GM18508 (cell line): ENCODE measurements around the gene TMEM51.

ENCODE experiments used
- ATAC-seq: cut with Tn5 transposase; IDR thresholded peaks from one replicate; pipeline ENCODE4 v1.9.1; 2021; ENCODE audit warnings: moderate number of reproducible peaks; ENCODE audit not compliant: insufficient read depth, unreplicated experiment

Gene TMEM51

DNA sequence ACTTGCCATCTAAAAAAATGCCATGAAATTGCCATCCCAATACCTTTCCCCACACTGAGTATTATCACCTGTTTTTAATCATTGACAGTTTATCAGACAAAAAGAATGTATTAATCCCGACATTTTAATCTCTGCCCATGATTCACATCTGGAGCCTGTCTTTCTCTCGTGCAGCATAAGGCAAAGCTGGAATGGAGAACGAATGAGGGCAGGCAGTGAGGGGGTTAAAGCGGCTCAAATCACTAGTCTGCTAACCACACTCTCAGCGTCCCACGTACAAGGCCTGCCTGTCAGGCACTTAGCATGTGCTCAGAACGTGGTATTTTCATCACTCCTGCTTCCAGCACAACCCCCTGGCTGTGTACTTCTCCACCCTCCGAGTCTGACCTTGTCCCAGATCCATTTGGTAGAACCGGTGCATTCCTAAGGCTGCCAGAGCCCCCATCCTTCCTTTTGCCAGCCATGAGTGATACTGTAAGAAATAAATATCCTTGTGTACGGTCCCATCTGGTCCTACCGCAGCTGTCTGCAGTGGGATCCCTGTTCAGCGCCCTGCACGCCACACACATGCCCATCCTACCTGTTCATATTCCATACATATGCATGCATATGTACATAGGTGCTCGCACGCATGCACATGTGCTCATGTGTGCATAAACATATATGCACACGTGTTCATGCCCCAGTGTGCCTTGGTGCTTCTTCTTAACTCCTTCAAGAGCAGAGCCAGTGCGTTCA lies 58.8 kb downstream of the TMEM51 start:
- no peak for ATAC-seq

DNA sequence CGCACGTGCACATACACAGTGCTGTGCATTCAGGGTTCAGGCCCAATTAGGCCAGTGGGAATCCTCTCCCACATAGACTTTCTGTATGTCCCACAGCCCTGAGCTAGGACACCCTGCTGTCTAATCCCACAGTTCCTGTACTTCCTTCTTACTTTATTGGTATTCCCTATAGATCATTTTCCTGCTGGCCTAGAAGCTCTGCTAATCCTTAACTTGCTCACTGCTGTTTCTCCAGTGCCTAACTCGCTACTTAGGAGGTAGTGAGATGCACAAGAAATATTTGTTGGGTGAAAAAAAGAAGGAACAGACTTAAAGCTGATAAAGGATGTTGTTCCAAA lies 59.4 kb downstream of the TMEM51 start:
- ATAC-seq: no peak

DNA sequence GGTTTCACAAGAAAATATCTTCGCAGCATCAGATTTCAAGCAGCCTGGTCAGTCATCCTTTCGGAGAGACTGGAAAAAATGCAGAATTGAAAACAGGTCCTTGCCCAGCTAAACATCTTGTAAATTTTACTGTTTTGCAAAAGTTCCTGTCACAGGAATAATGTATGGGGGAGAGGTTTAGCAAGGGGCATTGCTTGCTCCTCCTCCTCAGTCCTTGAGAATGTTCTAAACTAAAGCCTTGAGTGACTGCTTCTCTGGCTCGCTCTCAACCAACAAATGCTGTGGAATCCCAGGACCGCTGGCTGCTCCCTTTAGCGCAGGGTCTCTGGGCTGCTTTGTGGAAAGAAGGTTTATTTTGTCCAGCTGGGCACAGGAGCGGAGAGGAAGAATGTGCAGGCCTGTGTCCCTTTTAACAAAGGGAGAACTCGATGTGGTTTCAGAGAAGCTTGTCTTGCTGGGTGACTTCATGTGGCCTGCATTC lies 59.8 kb downstream of the TMEM51 start:
- no peak for ATAC-seq

DNA sequence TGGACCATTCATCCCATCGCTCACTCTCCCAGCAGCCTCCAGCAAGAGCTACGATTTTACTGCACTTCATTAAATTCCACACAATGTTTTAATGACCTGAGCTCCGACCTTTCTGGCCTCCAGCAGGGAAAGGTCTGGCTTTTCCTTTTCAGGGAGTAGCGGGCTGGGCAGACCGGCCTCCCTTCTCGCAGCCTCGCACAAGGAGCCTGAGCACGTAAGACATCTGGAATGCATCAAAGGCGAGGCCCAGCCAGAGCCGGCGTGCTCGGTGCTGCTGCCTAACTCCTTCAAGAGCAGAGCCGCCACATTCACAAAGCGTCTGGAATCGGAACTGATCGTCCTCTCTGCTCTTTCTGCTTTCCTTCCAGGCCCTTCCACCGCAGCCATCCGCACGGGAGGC lies 61.0 kb downstream of the TMEM51 start:
- ATAC-seq: no peak

DNA sequence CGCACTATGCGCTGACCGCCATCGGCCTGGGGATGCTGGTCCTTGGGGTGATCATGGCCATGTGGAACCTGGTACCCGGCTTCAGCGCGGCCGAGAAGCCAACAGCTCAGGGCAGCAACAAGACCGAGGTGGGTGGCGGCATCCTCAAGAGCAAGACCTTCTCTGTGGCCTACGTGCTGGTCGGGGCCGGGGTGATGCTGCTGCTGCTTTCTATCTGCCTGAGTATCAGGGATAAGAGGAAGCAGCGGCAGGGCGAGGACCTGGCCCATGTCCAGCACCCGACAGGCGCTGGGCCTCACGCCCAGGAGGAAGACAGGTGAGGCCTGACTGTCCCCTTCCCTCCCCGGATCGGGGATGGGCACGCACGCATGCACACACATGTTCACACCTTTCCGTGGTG lies 61.6 kb downstream of the TMEM51 start:
- no peak for ATAC-seq

DNA sequence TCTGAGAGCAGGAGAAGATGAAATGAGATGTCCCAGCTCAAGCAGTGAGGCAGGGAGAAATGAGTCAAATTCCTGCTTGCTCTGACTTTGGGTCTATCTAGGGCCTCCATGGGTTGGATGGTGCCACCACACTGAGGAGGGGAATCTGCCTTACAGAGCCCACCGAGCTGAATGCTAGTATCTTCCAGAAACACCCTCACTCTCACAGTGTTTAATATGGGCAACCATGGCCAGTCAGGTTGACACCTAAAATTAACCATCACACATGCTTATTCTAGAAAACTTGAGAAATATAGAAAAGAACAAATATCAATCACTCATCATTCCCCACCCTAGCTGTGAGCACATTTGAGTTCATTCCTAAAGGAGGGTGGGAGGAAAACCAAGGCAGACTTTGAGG lies 64.1 kb downstream of the TMEM51 start:
- no peak for ATAC-seq

DNA sequence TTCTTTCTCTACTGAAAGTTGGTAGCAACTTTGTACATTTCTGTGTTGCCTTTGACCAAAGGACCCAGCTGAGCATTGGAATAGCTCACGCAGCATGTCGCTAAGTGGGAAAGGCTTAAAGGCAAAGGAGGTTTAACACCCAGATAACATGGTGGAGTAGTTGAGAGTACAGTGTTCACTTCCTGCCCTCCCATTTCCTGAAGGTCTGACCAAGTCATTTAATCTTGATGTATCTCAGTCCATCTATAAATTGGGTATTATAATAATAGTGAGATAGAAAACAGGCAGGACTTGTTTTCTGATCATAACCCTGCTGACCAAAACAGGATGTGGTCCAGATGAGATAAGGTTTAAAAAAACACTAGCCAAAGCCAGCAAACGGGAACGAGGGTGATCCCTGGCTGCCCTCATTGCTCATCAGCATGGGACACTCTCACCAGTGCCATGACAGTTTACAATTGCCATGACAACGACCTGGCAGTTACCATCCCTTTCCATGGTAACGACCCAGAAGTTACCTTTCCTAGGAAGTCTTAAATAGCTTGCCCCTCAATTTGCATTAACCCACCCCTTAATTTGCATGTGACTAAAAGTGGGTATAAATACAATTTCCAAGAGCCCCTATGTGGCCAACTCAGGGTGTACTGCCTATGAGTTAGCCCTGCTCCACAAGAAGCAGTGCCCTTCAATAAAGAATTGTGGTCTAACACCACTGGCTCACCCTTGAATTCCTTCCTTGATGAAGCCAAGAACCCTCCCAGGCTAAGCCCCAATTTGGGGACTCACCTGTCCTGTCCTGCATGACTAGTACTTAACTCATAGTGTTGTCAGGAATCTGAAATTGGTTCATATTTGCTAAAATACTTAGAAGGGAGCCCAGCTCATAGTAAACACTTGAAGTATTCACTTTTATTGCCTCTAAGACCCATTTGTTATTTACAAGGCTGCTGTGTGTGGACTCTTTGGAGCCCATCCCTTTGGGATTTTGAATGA lies 65.0 kb downstream of the TMEM51 start:
- ATAC-seq: no peak

DNA sequence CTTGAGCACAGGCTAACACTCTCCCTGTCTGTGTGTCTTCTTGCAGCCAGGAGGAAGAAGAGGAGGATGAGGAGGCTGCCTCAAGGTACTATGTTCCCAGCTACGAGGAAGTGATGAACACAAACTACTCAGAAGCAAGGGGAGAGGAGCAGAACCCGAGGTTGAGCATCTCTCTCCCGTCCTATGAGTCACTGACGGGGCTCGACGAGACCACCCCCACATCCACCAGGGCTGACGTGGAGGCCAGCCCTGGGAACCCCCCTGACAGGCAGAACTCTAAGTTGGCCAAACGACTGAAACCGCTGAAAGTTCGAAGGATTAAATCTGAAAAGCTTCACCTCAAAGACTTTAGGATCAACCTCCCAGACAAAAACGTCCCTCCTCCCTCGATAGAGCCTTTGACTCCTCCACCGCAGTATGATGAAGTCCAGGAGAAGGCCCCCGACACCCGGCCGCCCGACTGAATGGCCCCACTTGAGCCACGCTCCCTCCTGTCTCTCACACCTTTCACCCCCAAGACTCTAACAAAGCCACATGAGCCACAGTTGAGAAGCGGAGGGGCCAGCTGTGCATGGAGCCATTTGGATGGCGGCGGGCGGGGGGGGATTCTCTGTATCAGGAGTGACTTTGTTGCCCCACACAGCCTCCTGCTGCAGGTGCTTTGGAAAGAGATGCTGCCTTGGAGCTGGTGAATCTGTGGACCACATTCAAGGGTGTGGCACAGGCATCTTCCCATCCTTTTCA lies 65.9 kb downstream of the TMEM51 start:
- no peak for ATAC-seq

DNA sequence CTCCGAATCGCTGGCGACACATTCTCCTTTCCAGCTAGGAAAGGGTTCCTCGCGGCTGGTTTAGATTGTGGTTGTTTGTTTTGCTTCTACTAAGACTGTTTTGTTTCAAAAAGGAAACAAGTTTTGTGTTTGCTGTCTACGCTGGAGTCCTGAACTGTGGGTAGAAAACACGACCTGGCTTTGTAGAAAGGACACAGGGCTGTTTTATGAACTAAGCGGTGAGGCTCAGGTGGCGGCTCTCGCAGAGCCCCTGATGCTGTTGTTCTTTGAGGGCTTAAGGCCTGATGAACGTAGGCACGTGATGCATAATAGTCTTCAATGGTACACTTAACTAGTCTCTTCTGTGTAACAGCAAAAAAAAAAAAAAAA lies 66.5 kb downstream of the TMEM51 start:
- ATAC-seq: no peak

DNA sequence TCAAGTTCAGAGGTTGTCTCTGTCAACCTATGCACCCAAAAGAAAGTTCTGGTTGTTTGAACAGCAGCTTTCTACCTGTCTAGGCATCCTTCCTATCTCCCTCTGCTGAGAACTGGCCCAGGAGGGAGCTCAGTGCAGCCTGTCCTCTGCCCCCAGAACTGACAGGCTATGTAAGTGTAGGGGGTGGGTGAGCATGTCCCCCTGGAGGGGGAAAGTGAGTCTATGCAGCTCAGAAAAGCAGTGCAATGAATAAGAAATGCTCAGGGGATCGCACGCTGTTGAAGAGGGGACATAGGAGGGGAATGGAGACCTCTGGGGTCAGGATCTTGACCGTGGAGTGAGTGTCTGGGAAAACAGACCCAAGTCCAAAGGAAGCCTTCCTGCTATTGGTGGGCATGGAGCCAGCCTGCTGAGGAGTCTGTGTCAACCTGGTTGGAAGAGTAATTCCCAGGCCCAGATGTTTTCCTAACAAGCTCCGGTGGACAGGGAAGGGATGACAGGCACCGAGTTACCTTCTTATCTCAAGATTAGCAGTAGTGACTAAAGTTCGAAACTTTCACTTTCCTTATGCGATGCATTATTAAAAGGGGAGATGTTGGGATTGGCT lies 67.4 kb downstream of the TMEM51 start:
- ATAC-seq: no peak

DNA sequence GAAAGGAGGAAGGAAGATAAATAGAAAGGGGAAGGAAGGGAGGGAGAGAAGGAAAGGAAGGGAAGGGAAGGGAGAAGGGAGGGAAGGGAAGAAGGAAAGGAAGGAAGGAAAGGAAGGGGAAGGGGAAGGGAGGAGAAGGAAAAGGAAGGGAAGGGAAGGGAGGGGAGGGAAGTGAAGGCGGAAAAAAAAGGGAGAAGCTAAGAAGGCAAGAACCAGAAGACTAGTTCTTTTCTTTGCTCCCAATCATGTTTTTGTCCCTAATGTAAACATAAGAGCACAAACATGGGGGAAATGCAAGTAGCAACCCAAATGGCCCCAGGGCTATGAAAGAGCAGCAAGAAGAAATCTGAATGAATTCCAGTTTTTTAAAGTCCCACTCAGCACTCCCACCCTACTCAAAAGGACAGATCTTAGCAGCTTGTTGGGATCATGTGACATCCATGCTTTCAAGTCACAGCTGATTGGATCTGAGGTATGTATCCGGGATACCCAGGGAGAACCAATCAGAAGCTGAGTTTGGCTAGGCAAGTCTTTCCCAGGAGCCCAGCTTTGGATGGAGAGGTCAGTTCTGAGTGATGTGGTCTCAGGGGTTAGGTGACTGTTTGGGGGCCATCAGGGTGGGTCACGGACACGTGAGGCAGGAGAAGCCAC lies 69.2 kb downstream of the TMEM51 start:
- no peak for ATAC-seq

DNA sequence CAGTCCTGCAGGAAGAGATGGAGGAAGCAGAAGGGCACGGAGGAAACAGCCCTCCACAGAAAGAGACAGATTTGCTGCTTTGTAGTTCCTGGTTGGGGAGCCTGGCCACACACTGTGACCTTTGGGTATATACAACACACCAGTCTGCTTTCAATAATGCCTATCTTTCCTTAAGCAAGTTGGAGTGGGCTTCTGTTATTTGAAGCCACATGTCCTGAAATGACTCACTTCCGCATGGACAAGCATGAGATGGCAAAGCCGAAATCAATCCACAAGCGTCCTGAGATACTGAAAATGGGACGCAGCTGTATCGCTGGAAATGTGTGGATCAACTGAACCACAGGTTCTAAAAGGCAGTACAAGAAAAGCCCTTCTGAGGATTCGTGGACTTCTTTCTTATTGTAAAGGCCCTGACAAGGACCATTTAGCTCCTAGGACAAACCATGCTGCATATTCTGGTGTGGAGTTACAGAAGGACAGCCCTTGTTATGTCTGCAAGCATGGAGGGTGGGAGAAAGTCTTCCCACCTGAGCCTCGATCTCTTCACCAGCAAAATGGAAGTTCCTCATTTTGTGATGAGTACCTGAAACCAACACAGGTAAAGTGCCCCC lies 70.8 kb downstream of the TMEM51 start:
- no peak for ATAC-seq

DNA sequence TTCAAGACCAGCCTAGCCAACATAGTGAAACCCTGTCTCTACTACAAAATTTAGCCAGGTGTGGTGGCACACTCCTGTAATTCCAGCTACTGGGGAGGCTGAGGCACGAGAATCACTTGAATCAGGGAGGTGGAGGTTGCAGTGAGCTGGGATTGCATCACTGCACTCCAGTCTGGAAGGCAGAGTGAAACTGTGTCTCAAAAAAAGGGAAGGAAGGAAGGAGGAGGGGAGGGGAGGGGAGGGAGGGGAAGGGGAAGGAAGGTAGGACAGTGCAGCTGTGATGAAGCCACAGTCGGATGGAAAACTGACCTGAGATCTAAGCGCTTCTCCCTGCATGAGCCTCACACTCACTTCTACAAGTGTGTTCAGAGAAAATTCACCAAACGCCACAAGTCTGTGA lies 71.4 kb downstream of the TMEM51 start:
- no peak for ATAC-seq

DNA sequence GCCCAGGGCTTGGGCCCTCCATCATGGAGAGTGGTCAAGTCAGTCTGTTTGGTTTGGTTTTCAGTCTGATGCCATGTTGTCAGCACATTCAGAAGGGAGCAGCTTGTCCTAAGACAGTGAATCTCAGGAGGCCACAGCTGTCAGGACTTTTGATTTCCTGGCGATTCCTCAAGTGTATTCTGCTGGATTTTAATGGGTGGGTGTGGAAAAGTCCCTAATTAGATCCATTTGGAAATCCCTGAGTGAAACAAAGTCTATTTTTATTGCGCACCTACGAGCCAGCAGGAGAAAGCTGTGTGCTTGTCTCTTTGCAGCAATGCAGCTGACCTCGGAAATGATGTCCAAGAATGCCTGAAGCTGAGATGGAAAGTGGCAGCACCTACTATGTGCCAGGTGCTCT lies 71.9 kb downstream of the TMEM51 start:
- no peak for ATAC-seq

DNA sequence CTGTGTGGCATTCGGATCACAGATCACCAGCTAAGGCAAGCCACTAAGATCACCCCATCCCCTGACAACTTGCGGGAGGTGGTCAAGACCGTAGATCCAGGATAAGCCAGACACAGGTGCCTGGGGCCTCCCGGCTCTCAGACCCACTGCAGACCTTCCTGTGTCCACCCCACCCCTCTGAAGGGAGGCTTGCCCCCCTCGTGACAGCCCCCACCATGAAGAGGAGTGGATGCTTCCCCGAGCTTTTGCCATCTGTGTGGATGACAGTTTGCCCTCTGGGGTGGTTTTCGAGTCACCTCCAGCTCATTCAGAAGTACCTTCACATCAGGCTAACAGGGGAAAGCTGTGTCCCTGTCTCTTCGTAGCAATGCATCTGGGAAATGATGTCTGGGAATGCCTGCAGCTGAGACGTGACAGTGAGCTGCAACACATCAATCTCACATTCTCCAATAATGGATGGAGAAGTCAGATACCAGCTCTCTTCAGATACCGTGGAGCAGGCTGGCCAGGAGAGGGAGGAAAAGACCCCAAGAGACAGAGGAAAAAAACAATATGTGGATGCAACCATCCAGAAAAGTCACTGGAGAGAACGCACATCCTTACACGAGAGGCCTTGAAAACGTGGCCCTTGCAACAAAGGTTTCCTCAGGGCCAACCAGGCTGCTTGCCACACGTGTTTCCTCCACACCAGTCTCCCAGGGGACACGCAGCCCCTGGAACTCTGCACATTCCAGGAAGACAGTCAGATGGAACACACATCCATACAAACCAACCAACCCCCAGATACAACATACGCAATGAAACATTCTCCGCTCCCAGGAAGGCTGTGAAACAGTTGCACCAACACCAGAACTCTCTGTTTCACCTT lies 73.1 kb downstream of the TMEM51 start:
- ATAC-seq: no peak

DNA sequence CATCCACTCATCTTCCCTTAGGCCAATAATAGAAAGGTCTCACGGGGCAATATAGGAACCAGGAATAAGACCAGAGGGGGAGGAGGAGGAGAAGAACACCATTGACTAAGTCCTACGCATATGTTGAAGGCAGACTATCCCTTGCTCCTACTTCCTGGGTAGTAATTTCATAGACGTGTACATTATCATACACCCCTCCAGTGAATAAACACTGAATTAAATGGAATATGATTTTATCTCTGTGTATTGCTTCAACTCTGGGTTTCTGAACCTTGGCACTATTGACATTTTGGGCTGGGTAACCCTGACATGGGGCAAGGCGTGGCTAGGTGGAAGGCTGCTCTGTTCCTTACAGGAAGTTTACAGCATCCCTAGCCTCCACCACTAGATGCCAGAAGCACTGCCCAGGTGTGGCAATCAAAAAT lies 76.2 kb downstream of the TMEM51 start:
- ATAC-seq: no peak

DNA sequence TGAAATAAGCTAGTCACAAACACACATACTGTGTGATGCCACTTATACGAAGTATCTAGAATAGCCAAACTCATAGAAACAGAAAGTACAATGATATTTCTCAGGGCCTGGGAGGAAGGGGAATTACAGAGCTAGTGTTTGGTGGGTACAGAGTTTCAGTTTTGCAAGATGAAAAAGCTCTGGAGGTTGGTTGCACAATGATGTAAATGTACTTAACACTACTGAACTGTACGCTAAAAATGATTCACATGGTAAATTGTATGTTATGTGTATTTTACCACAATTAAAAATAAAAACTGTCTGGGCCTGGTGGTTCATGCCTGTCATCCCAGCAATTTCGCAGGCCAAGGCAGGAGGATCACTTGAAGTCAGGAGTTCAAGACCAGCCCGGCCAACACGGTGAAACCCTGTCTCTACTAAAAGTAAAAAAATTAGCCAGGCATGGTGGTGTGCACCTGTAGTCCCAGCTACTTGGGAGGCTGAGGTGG lies 78.2 kb downstream of the TMEM51 start:
- peak; percentile 81 for ATAC-seq

DNA sequence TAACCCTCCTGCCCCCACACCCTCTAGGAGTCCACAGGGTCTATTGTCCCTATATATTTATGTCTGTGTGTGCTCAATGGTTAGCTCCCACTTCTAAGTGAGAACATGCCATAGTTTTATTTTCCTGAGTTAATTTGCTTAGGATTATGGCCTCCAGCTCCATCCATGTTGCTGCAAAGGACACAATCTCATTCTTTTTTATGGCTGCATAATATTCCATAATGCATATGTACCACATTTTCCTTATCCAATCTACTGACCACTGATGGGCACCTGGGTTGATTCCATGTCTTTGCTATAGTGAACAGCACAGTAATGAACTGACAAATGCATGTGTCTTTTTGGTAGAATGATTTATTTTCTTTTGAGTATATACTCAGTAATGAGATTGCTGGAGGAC lies 80.1 kb downstream of the TMEM51 start:
- ATAC-seq: no peak
